Psoas muscle (tissue), 8 donors: ENCODE measurements around the gene PSMD14. TPM values are rescaled to one million over a fixed set of nuclear protein-coding genes. Genes with fewer than 3 reads are reported as not detected.

ENCODE experiments used
- ATAC-seq, 4 donors: fragments of 200-7000 bp; cut with Tn5 transposase; one replicate each; pipeline ENCODE4 v1.9.1; 2020; ENCODE audit warnings: moderate library complexity in 3 of 4, mild to moderate bottlenecking in 2 of 4
- DNase-seq, 2 donors: peaks; one replicate each; pipeline ENCODE4 v3.0.0-alpha.2; 2020
- H3K27ac ChIP-seq: fragments of 200-600 bp; one replicate; pipeline ENCODE4 v1.8.0; 2022
- H3K27me3 ChIP-seq, 3 donors: fragments of 200-600 bp in 1 of 3; one replicate each; pipeline versions ENCODE4 v1.6.1 to v1.8.0; 2013 to 2022; ENCODE audit warnings: low read length in 2 of 3, mild to moderate bottlenecking in 2 of 3, moderate library complexity in 1 of 3; ENCODE audit not compliant: insufficient read depth in 3 of 3
- H3K36me3 ChIP-seq, 2 donors: fragments of 200-600 bp in 1 of 2; one replicate each; pipeline versions ENCODE4 v1.6.1 to v1.8.0; 2013 to 2022; ENCODE audit warnings: low read depth in 1 of 2, mild to moderate bottlenecking in 1 of 2, moderate library complexity in 1 of 2; ENCODE audit not compliant: insufficient read depth in 1 of 2
- H3K4me1 ChIP-seq: fragments of 200-600 bp; one replicate; pipeline ENCODE4 v1.8.0; 2022
- H3K4me3 ChIP-seq: fragments of 200-600 bp; one replicate; pipeline ENCODE4 v1.8.0; 2022; ENCODE audit warnings: mild to moderate bottlenecking
- H3K9me3 ChIP-seq: fragments of 200-600 bp; one replicate; pipeline ENCODE4 v1.8.0; 2022
- CTCF ChIP-seq: fragments of 200-600 bp; IDR thresholded peaks from one replicate; pipeline ENCODE4 v1.8.0; 2022; ENCODE audit warnings: antibody characterized with exemption
- WGBS, 3 donors: extraction: QIAGEN DNeasy Blood & Tissue Kit; methylation state at CpG; one replicate each; pipeline versions ENCODE4 v1.1.6 to v1.1.7; 2013; 5-methylcytosine and 5-hydroxymethylcytosine counted together
- intact Hi-C, 2 donors: fragments of 100-400 bp; cut with DNase I; formaldehyde crosslinking; loops; one replicate each; pipeline versions ENCODE4 v1.11.0 to v1.14.2; 2022
- polyA plus RNA-seq, 3 donors: library from polyadenylated mRNA; stranded (reverse); fragments of 200-250 nt; gene quantifications; one replicate each; pipeline ENCODE4 v1.2.3, GENCODE V29; 2013
- total RNA-seq, 4 donors: library from RNA; stranded (reverse); fragmentation: NEBNext Ultra II Directional in 2 of 4; extraction: Animal tissue kit (Norgen Biotek cat#: 25700) in 2 of 4; gene quantifications; one replicate each; pipeline versions ENCODE4 v1.2.1 to v1.2.4, GENCODE V29; 2021 to 2023
- donor health status: healthy with polysubstance abuse.
- donor health status: DM: no; HTN: no; CAD: no; lungs with moderate emphysema.
- donor health status: Bipolar disorder and iron deficiency.
- donor health status: healthy.
- donor health status: DM: yes; HTN: yes; CAD: no.
- donor health status: DM: no; HTN: no; CAD: no.
- donor health status: DM: no; HTN: no; CAD: no.
- donor health status: DM: yes; HTN: yes; CAD: no.

PSMD14 gene
- total and polyA plus RNA-seq, 7 donors = 51.2 to 372 (median 109) TPM

- intact Hi-C loops = no loop called here
- ATAC-seq = no peak
- peaks cover 0 to 33% (median 18%) of the 10 kb centered on the region in 3 donors for H3K27me3 ChIP-seq
Observed at GRCh38 chr2:161412346-161412745, 104.1 kb downstream of the PSMD14 start.

DNA sequence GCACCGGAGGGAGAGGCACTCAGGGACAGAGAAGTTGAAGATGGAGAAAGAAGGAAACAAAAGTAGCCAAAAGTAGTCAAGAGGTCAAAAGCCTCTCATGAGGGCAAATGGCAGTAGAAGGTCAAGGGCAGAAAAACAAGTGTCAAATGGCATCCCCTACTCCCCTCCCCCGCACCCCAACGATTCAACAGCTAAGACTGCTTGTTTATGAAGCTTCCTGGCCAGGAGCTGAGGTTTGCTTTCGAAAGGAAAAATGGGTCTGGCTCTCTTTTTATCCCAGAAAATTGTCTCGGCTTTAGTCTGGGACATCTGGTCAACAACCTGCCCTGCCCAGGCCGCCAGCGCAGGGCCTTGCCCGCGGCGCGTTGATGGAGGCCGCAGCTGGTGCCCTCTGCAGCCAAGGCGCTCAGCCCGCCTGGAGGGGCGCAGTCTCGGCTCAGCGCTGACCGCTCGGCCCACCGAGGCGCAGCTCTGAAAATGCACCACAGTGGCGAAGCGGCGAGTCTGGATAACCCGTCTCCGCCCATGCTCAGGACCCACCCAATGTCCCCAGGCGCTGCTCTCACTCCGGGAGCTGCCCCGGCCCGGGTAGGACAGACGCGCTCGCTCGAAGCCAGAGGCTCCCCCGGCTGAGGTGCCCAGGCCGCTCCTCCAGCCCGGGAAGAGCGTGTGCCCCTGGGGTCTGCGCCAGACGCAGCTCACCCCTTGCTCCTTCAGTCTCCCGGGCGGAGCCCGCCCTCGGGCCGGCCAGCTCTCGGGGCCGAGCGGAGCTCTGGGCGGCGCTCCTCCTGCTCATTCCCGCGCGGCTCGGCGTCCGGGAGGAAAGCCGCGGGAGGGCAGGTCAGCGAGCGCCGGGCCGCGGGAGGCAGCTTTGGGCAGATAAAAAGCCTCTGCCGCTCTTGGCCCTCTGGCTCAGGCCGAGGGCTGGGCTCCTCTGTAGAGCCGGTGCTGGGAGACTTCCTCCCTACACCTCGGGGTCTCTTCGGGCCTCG lies 106.1 kb downstream of the PSMD14 start:
- WGBS, 3 donors = 3 to 4% (median 4%) methylated on average over 66 to 69 of the region's 69 CpGs

More at GRCh38 chr2:161412346-161412745, 104.1 kb downstream of the PSMD14 start:
- no peaks in the 10 kb centered on the region for H3K9me3 ChIP-seq
- no peak for DNase-seq
- TF ChIP-seq CTCF = no peak
- peaks cover 3% of the 10 kb centered on the region for H3K4me1 ChIP-seq
- H3K27ac ChIP-seq = no peak overlapping the region
- no peak overlapping the region for H3K4me3 ChIP-seq
- peaks cover 0 to 23% of the 10 kb centered on the region in 2 donors for H3K36me3 ChIP-seq

DNA sequence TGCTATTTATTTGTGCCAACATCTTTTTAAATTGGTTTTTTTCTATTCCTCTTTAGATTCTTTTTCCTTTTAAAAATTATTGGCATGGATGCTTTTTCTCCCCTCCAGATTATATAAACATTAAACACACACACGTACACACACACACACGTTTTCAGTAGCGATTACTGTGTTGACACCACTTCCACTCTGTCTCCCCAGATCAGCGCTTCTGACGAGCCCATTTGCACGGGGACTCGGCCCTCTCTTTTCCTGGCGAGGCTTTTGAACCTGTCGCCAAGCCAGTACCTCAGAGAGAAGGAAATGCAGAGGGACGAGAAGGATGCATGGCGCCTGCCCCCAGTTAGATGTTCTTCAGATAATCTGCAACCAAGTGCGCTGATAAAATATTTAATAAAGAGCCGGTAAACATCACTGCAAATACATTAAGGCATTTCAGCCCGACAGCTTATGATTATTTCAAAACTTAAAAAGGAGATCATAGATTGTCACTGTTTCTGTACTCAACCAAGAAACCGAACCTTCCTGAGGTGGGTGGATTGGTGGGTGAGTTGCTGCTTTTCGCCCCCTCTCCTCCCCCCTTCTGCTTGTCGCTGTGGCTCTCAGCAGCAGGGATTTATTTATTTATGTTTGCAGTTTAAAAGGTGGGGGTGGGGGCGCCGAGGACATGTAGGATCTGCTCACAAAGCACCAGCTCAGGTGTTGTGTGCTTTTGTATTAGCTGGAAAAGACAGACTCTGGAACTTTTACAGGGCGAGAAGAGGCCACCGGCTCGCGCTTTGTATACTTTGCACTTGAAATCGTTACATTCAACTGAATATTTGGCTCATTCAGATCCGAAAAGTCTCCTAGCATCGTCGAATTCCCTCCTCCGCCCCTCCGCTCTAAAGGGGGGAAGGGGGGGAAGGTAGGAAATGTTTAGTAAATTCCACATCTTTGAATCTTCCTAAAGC lies 107.1 kb downstream of the PSMD14 start:
- peak overlapping the region; percentile 67 for H3K4me3 ChIP-seq
- DNase-seq (no peak), ATAC-seq (no peak)
- WGBS, 3 donors = 20 to 36% (median 30%) methylated on average over 29 of the region's 29 CpGs
- no peak overlapping the region for H3K27ac ChIP-seq
- H3K4me1 ChIP-seq = peaks cover 14% of the 10 kb centered on the region
- no peaks in the 10 kb centered on the region for H3K9me3 ChIP-seq
- H3K27me3 ChIP-seq = peaks cover 3 to 63% (median 30%) of the 10 kb centered on the region in 3 donors
- no peak for TF ChIP-seq CTCF
- no peaks in the 10 kb centered on the region for H3K36me3 ChIP-seq
- intact Hi-C loops = no loop called here

More for the DNA sequence above, 106.1 kb downstream of the PSMD14 start:
- Histone ChIP-seq H3K4me1 (peaks cover 14% of the 10 kb centered on the region), H3K27ac (no peak overlapping the region), H3K36me3 (peaks cover 0 to 7% of the 10 kb centered on the region in 2 donors), H3K9me3 (no peaks in the 10 kb centered on the region), H3K27me3 (peaks cover 3 to 53% (median 30%) of the 10 kb centered on the region in 3 donors), H3K4me3 (peak overlapping the region; percentile 67)
- ATAC-seq (peak; percentile 74 to 83 (median 78)), DNase-seq (peak; percentile 29 to 60)
- intact Hi-C loops = no loop called here
- TF ChIP-seq CTCF = no peak

GRCh38 chr2:161415987-161416707 lies 107.9 kb downstream of the PSMD14 start, which contains the start of gene TBR1:
Gene TBR1, plus strand, starts transcription at chr2:161416297. Its CDS starts 114 bp downstream, at chr2:161416411.
- no peak for TF ChIP-seq CTCF
- intact Hi-C loops = no loop called here
- no peak for DNase-seq
- peak within 1 kb of the TSS; percentile 67 for H3K4me3 ChIP-seq
- WGBS, 3 donors = 10 to 12% (median 12%) methylated on average over 16 of the region's 16 CpGs
- no peak within 1 kb of the TSS for H3K27ac ChIP-seq
- ATAC-seq = no peak
- H3K36me3 ChIP-seq = no peaks in the 10 kb centered on the region
- H3K9me3 ChIP-seq = no peaks in the 10 kb centered on the region
- peaks cover 7 to 71% (median 36%) of the 10 kb centered on the region in 3 donors for H3K27me3 ChIP-seq
- peaks cover 14% of the 10 kb centered on the region for H3K4me1 ChIP-seq
